Measurements from ENCODE around the gene BCL3. TPM values are rescaled to one million over a fixed set of nuclear protein-coding genes. Genes with fewer than 3 reads are reported as not detected.
"Not testable (repeated sequence)": the region's sequence is repeated elsewhere in the genome, so short reads cannot be mapped to it uniquely, and the experiment has no call there.

The BCL3 gene
- total RNA-seq, 6 experiments from 2014 or later, result 12.9 to 20.1 (median 16.7) TPM

DNA sequence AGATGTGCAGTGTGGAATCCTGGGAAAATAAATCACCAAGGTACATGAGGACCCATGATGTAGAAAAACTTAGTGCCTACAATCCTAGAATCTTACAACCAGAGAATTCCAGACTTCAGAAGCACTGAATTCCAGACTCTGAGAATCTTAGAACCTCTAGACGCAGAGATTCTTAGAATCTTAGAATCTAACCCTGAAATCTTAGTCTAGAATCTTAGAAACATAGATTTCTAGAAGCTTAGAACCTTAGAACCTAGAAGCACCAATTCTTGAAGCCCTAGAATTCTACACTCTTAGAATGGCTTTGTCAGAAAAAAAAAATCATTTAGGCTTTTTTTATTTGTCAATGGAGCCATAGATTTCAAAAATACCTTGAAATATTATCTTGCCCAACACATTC, 43.5 kb upstream of the BCL3 start:
- no peak overlapping the region for H3K4me3 Mint-ChIP-seq
- DNase-seq, result no peak
- no peaks in the 10 kb centered on the region for H3K36me3 Mint-ChIP-seq (ENCODE audit: low read depth)
- no peak overlapping the region for H3K27ac Mint-ChIP-seq
- no peaks in the 10 kb centered on the region; the same call in none of the 2 replicates for H3K27me3 Mint-ChIP-seq (ENCODE audit: insufficient read depth)
- H3K4me1 Mint-ChIP-seq (ENCODE audit: low read depth), result no peaks in the 10 kb centered on the region
- no peaks in the 10 kb centered on the region for H3K9me3 Mint-ChIP-seq
- TF ChIP-seq, protein P1, sequence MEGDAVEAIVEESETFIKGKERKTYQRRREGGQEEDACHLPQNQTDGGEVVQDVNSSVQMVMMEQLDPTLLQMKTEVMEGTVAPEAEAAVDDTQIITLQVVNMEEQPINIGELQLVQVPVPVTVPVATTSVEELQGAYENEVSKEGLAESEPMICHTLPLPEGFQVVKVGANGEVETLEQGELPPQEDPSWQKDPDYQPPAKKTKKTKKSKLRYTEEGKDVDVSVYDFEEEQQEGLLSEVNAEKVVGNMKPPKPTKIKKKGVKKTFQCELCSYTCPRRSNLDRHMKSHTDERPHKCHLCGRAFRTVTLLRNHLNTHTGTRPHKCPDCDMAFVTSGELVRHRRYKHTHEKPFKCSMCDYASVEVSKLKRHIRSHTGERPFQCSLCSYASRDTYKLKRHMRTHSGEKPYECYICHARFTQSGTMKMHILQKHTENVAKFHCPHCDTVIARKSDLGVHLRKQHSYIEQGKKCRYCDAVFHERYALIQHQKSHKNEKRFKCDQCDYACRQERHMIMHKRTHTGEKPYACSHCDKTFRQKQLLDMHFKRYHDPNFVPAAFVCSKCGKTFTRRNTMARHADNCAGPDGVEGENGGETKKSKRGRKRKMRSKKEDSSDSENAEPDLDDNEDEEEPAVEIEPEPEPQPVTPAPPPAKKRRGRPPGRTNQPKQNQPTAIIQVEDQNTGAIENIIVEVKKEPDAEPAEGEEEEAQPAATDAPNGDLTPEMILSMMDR (IDR thresholded peaks at IDR 0.05), result no peak

DNA sequence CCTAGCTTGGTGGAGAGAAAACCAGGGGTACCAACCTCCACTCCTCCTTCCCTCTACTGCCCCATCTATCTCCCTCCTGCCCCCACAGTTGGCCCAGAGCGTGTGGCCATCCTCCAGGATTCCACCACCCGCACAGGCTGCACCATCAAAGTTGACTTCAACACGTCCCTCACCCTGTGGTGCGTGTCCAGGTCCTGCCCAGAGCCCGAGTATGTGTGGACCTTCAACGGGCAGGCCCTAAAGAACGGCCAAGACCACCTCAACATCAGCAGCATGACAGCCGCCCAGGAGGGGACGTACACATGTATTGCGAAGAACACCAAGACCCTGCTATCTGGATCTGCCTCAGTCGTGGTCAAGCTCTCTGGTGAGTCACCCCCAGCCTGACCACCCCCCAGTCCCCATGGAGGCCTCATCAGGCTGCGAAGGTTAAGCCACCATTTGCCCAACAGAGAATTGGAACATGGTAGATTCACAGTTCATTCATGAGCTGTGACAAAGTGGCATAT, 43.0 kb upstream of the BCL3 start:
- no peak overlapping the region for H3K27ac Mint-ChIP-seq
- H3K9me3 Mint-ChIP-seq, result no peaks in the 10 kb centered on the region
- TF ChIP-seq, protein P1 (IDR thresholded peaks at IDR 0.05), result no peak
- no peaks in the 10 kb centered on the region for H3K4me1 Mint-ChIP-seq (ENCODE audit: low read depth)
- no peaks in the 10 kb centered on the region; the same call in none of the 2 replicates for H3K27me3 Mint-ChIP-seq (ENCODE audit: insufficient read depth)
- no peak overlapping the region for H3K4me3 Mint-ChIP-seq
- no peaks in the 10 kb centered on the region for H3K36me3 Mint-ChIP-seq (ENCODE audit: low read depth)
- DNase-seq, result no peak

DNA sequence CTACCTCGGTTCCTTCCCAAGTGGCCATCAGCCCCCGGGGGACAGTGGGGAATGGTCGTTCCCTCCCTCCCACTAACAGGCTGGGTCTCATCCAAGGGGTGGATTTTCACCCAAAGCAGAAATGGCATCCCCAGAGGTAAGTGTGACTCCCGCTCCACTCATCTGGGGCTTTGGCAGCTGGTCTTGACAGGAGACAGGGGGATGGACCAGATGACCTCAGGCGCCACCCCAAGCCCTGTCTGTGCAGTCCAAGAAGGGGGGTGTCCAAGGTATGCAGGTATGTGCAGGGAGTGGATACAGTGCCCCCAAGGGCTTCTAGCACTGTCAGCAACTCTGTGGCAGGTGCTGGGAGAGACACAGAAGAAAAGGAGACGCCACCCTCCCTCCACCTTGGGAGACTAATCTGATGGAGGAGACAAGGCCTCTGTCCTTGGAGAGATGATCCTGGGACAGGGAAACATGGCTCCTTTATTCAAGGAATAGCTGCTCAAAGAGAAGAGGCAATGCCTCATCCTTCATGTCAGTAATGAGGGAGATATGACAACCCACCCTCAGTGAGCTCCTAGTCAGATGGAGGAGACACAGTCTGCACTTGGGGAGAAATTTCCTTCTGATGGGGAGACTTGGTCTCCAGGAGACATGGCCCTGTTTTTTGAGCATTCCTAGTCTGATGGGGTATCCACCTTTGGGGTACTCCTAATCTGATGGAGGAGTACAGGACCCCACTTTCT, 41.8 kb upstream of the BCL3 start:
- H3K4me3 Mint-ChIP-seq, result no peak overlapping the region
- H3K4me1 Mint-ChIP-seq (ENCODE audit: low read depth), result no peaks in the 10 kb centered on the region
- H3K9me3 Mint-ChIP-seq, result no peaks in the 10 kb centered on the region
- no peak for DNase-seq
- H3K27me3 Mint-ChIP-seq (ENCODE audit: insufficient read depth), result no peaks in the 10 kb centered on the region; the same call in none of the 2 replicates
- no peak overlapping the region for H3K27ac Mint-ChIP-seq
- H3K36me3 Mint-ChIP-seq (ENCODE audit: low read depth), result no peaks in the 10 kb centered on the region
- TF ChIP-seq, protein P1 (IDR thresholded peaks at IDR 0.05), result no peak

DNA sequence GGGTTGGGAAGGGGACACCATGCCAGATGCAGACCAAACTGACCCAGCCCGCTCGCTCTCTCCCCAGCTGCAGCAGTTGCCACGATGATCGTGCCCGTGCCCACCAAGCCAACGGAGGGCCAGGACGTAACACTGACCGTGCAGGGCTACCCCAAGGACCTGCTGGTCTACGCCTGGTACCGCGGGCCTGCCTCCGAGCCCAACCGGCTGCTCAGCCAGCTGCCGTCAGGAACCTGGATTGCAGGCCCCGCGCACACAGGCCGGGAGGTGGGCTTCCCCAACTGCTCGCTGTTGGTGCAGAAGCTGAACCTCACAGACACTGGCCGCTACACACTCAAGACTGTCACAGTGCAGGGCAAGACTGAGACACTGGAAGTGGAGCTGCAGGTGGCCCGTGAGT, 40.7 kb upstream of the BCL3 start:
- Mint-ChIP-seq H3K27me3 (ENCODE audit: insufficient read depth) (peaks cover 7% of the 10 kb centered on the region), H3K9me3 (no peaks in the 10 kb centered on the region), H3K36me3 (ENCODE audit: low read depth) (no peaks in the 10 kb centered on the region), H3K27ac (no peak overlapping the region), H3K4me1 (ENCODE audit: low read depth) (no peaks in the 10 kb centered on the region), H3K4me3 (no peak overlapping the region)
- DNase-seq, result no peak
- TF ChIP-seq, protein P1 (IDR thresholded peaks at IDR 0.05), result no peak

DNA sequence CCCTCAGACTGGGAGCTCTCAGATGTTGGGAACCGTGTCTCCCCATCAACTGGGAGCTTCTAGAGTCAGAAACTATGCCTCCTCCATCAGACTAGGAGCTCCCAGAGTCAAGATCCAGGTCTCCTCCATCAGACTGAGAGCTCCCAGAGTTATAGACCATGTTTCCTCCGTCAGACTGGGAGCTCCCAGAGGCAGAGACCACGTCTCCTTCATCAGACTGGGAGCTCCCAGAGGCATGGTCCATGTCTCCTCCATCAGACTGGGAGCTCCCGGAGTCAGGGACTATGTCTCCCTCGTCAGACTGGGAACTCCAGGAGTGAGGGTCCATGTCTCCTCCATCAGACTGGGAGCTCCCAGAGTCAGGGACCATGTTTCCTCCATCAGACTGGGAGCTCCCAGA, 39.6 kb upstream of the BCL3 start:
- Mint-ChIP-seq H3K9me3 (no peaks in the 10 kb centered on the region), H3K4me3 (no peak overlapping the region), H3K27me3 (ENCODE audit: insufficient read depth) (peaks cover 12% of the 10 kb centered on the region), H3K27ac (no peak overlapping the region), H3K36me3 (ENCODE audit: low read depth) (no peaks in the 10 kb centered on the region), H3K4me1 (ENCODE audit: low read depth) (no peaks in the 10 kb centered on the region)
- DNase-seq, result no peak
- TF ChIP-seq, protein P1 (IDR thresholded peaks at IDR 0.05), result no peak

DNA sequence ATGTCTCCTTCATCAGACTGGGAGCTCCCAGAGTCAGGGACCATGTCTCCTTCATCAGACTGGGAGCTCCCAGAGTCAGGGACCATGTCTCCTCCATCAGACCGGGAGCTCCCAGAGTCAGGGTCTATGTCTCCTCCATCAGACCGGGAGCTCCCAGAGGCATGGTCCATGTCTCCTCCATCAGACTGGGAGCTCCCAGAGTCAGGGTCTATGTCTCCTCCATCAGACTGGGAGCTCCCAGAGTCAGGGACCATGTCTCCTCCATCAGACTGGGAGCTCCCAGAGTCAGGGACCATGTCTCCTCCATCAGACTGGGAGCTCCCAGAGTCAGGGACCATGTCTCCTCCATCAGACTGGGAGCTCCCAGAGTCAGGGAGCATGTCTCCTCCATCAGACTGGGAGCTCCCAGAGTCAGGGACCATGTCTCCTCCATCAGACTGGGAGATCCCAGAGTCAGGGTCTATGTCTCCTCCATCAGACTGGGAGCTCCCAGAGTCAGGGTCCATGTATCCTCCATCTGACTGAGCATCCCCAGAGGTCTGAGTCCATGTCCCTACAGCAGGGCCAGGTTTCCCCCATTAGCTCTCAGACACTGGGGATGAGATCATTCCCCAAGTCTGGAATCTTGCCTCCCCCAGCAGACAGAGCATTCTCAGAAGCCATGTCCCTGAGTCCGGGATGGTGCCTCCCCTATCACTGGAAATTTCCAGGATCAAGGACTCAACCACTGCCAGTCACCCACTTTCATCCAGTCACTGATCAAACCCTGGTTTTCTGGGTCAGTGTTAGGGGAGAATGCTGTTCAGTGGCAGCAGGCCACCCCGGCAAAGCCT, 38.9 kb upstream of the BCL3 start:
- DNase-seq; H3K4me3 Mint-ChIP-seq; H3K27ac Mint-ChIP-seq; H3K36me3 Mint-ChIP-seq (ENCODE audit: low read depth); H3K9me3 Mint-ChIP-seq; H3K4me1 Mint-ChIP-seq (ENCODE audit: low read depth): not testable (repeated sequence)
- H3K27me3 Mint-ChIP-seq (ENCODE audit: insufficient read depth), result peaks cover 12% of the 10 kb centered on the region
